Measurements from ENCODE around the gene AAR2. TPM values are rescaled to one million over a fixed set of nuclear protein-coding genes. Genes with fewer than 3 reads are reported as not detected.

The AAR2 gene
- total RNA-seq, 1 experiment from 2014 or later, result 36.9 TPM

GRCh38 chr20:36267605-36268381, 31.5 kb downstream of the AAR2 start:
- no peaks in the 10 kb centered on the region for H3K79me2 ChIP-seq (ENCODE audit: insufficient read depth, low read length)
- no peak overlapping the region for H2BK15ac ChIP-seq (ENCODE audit: low read depth, low read length)
- no peak overlapping the region for H3K18ac ChIP-seq (ENCODE audit: insufficient read length, low read depth, low read length)
- no peaks in the 10 kb centered on the region; the same call in 1 of the 2 replicates for H3K27me3 Mint-ChIP-seq (ENCODE audit: low read depth)
- no peak overlapping the region for H3K4me3 Mint-ChIP-seq
- no peak overlapping the region for H3K56ac ChIP-seq (ENCODE audit: insufficient read length, low read depth, low read length)
- no peak overlapping the region for H2AFZ ChIP-seq (ENCODE audit: low read length)
- H3K14ac ChIP-seq (ENCODE audit: insufficient read depth, low read length), result no peak overlapping the region
- no peak overlapping the region for H2BK5ac ChIP-seq (ENCODE audit: insufficient read length, low read length)
- no peaks in the 10 kb centered on the region for H3K79me1 ChIP-seq (ENCODE audit: insufficient read depth, low read depth, low read length, poor library complexity, severe bottlenecking)
- no peak overlapping the region for H2BK12ac ChIP-seq (ENCODE audit: insufficient read length, low read depth, low read length)
- H4K8ac ChIP-seq (replicated peaks; ENCODE audit: insufficient read length, low read depth, low read length), result no peak overlapping the region
- no peaks in the 10 kb centered on the region for H3K36me3 Mint-ChIP-seq (ENCODE audit: insufficient read depth in 1 of 3, low read depth in 3 of 3)
- 0 out of 2 replicates have a peak, but pooled peaks cover 3% of the 10 kb centered on the region for H3K4me1 ChIP-seq (ENCODE audit: insufficient read depth, low read length)
- H4K20me1 ChIP-seq (ENCODE audit: control insufficient read depth, insufficient read depth, insufficient read length), result no peaks in the 10 kb centered on the region
- no peak overlapping the region for H2AK5ac ChIP-seq (ENCODE audit: insufficient read length, low read length)
- H2BK120ac ChIP-seq (ENCODE audit: low read depth, low read length, poor library complexity, severe bottlenecking), result no peak overlapping the region
- H3K27me3 ChIP-seq (ENCODE audit: insufficient read depth, low read length), result no peaks in the 10 kb centered on the region
- no peak overlapping the region for H2BK20ac ChIP-seq (ENCODE audit: low read depth, low read length, poor library complexity, severe bottlenecking)
- TF ChIP-seq CTCF (conservative IDR thresholded peaks at IDR 0.05), result no peak; the same call in 2 of the 3 replicates
- H3K23me2 ChIP-seq (ENCODE audit: insufficient read length, low read depth, low read length, poor library complexity, severe bottlenecking), result no peaks in the 10 kb centered on the region
- H3K9me3 ChIP-seq (ENCODE audit: control insufficient read depth, low read depth, low read length), result no peaks in the 10 kb centered on the region
- no peaks in the 10 kb centered on the region for H3K9me3 Mint-ChIP-seq
- no peak overlapping the region for H3K27ac ChIP-seq (ENCODE audit: insufficient read length, low read depth, low read length)
- no peak overlapping the region for H3K4me2 ChIP-seq (ENCODE audit: insufficient read depth, insufficient read length, low read length)
- H3K9ac ChIP-seq (ENCODE audit: extremely low read depth, insufficient read length, low read length), result no peak overlapping the region
- H3T11ph ChIP-seq (ENCODE audit: low read length), result no peak overlapping the region
- no CpG with 5 or more reads among the region's 24 CpGs for WGBS (ENCODE audit: extremely low coverage, insufficient read length, low lambda C conversion rate)
- H3K27ac Mint-ChIP-seq, result peak overlapping the region in 1 of 3 experiments; percentile 25; a peak in 2 of 7 replicates
- no peak overlapping the region for H3K4ac ChIP-seq (ENCODE audit: low read depth, low read length)
- no peak overlapping the region for H4K91ac ChIP-seq (ENCODE audit: insufficient read length, low read depth, low read length)
- DNase-seq, result no peak
- peaks cover 12 to 32% of the 10 kb centered on the region in 2 experiments for H3K4me1 Mint-ChIP-seq
- no peak overlapping the region for H3K23ac ChIP-seq (ENCODE audit: insufficient read length, low read depth, low read length)
- no peak overlapping the region for H4K5ac ChIP-seq (ENCODE audit: insufficient read length, low read depth, low read length)

Data from H9 (cell line).